Measurements from ENCODE around the gene ELOVL5.

GRCh38 chr6:53348371-53349208, at the start of gene ELOVL5:
- TF ChIP-seq CTCF (IDR thresholded peaks at IDR 0.05; ENCODE audit: insufficient read depth, low read length, poor library complexity, severe bottlenecking) (no peak), EZH2phosphoT487 (conservative IDR thresholded peaks at IDR 0.05; ENCODE audit: low read length) (no peak)

Data from SU-DHL-6 (cell line).